A673 (cell line): ENCODE data around the gene KIF26B. TPM values are rescaled to one million over a fixed set of nuclear protein-coding genes. Genes with fewer than 3 reads are reported as not detected.
A peak's percentile ranks its signal among the peaks of the same experiment; 100 is the strongest.

Source experiments
- BruUV-seq: library from RNA; stranded (reverse); fragments of 400-500 nt; replicated peaks from 2 replicates; lab custom pipeline; 2021; lab: Mats Ljungman, UMichigan
- CTCF ChIA-PET: fragments of 300-600 bp; sonication (Branson Sonifier 250); formaldehyde crosslinking; loops from one replicate; lab custom pipeline; 2022; ENCODE audit warnings: antibody characterized with exemption; lab: Charles Lee
- POLR2A ChIA-PET: fragments of 300-600 bp; sonication (Branson Sonifier 250); formaldehyde crosslinking; loops from one replicate; lab custom pipeline; 2022; ENCODE audit warnings: antibody characterized with exemption; ENCODE audit not compliant: low non-redundant PET; lab: Charles Lee
- DNase-seq: peaks from one replicate; pipeline ENCODE4 v3.0.0-alpha.2; 2015; ENCODE audit warnings: low spot score
- H3K27ac ChIP-seq: fragments of 200-600 bp; sonication (generic); 2 replicates; pipeline ENCODE4 v1.5.1; 2016; ENCODE audit warnings: mixed run types, low read depth, mild to moderate bottlenecking, mixed read lengths, antibody characterized with exemption, low read length; ENCODE audit not compliant: poor library complexity, severe bottlenecking
- H3K27me3 ChIP-seq: fragments of 200-600 bp; sonication (generic); replicated peaks from 2 replicates; pipeline ENCODE4 v1.6.1; 2017; ENCODE audit warnings: mixed run types, low read depth, mild to moderate bottlenecking, mixed read lengths, antibody characterized with exemption, low read length; ENCODE audit not compliant: insufficient read depth, poor library complexity
- H3K36me3 ChIP-seq: fragments of 200-600 bp; sonication (generic); 2 replicates; pipeline ENCODE4 v1.6.1; 2016; ENCODE audit warnings: mixed run types, mild to moderate bottlenecking, mixed read lengths, antibody characterized with exemption, low read length; ENCODE audit not compliant: insufficient read depth, poor library complexity, severe bottlenecking
- H3K4me1 ChIP-seq: fragments of 200-600 bp; sonication (generic); 2 replicates; pipeline ENCODE4 v1.6.1; 2017; ENCODE audit warnings: mixed run types, mild to moderate bottlenecking, mixed read lengths, antibody characterized with exemption, low read length; ENCODE audit not compliant: insufficient read depth, poor library complexity, severe bottlenecking
- H3K4me3 ChIP-seq: fragments of 200-600 bp; sonication (generic); 2 replicates; pipeline ENCODE4 v1.5.1; 2016; ENCODE audit warnings: low read depth, mixed run types, mild to moderate bottlenecking, mixed read lengths, low read length; ENCODE audit not compliant: poor library complexity, severe bottlenecking
- H3K9me3 ChIP-seq: fragments of 200-600 bp; sonication (generic); 2 replicates; pipeline ENCODE4 v1.6.1; 2016; ENCODE audit warnings: mixed run types, low read depth, mild to moderate bottlenecking, mixed read lengths, antibody characterized with exemption, low read length; ENCODE audit not compliant: poor library complexity, severe bottlenecking
- CTCF ChIP-seq: fragments of 300-800, 200-600 bp; sonication (generic); conservative IDR thresholded peaks from 2 replicates; pipeline ENCODE4 v1.5.1; 2017; ENCODE audit warnings: low read depth, mild to moderate bottlenecking, antibody characterized with exemption, low read length, moderate library complexity, mixed read lengths
- EZH2 ChIP-seq: fragments of 200-600 bp; sonication (generic); IDR thresholded peaks from 2 replicates; pipeline ENCODE4 v1.6.1; 2017; ENCODE audit warnings: borderline replicate concordance, low read depth, mild to moderate bottlenecking, mixed read lengths, antibody characterized with exemption, low read length; ENCODE audit not compliant: poor library complexity, severe bottlenecking
- intact Hi-C: fragments of 100-400 bp; cut with micrococcal nuclease; formaldehyde crosslinking; loops from one replicate; pipeline ENCODE4 v1.10.0; 2022; ENCODE audit not compliant: unreplicated experiment
- total RNA-seq: library from RNA; stranded (reverse); gene quantifications from 2 replicates; pipeline ENCODE4 v1.2.3, GENCODE V29; 2021

The KIF26B gene
- total RNA-seq, 1 experiment from 2014 or later = not detected

DNA sequence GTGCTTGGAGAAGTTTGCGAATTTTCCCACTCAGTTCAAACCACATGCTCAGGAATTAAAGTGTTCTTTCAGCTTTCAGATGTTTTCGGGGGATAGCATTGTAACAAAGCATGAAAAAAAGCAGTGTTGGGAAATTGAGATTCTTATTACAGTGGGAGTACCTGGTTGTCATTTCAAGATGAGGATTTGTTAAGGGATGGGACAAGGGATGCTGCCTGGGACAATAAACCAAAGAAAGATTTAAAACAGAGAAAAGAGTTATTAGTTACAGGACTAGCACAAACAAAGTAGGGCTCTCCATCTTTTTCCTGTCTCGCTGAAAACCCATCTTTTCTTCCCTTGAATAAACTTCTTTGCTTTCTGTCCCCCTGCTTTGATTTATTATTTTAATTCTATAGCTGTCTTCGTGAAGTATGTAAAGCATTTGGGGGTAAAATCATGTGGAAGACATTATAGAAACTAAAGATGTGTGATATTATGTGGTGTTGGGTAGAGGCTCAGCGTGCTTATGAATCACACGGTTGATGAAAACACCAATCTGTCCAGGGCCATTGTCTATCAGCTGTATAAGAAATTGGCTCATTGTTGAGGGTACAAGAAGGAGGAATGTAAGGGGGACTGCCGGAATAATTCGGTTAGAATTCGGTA, 277.6 kb downstream of the KIF26B start:
- no peaks in the 10 kb centered on the region for H3K9me3 ChIP-seq
- H3K27me3 ChIP-seq = peaks cover 40% of the 10 kb centered on the region
- intact Hi-C loops = no loop called here
- ChIA-PET POLR2A (no interaction called here), CTCF (no interaction called here)
- no peak for DNase-seq
- TF ChIP-seq EZH2 (no peak), CTCF (no peak)
- BruUV-seq = no TSS peak
- no peaks in the 10 kb centered on the region for H3K4me1 ChIP-seq
- H3K27ac ChIP-seq = no peak overlapping the region
- H3K36me3 ChIP-seq = no peaks in the 10 kb centered on the region
- H3K4me3 ChIP-seq = no peak overlapping the region

GRCh38 chr1:245433561-245433960, 278.8 kb downstream of the KIF26B start:
- BruUV-seq = no TSS peak
- ChIA-PET POLR2A (no interaction called here), CTCF (interaction anchor here (0.5 kb wide), 1 partner anchor 41 kb away, joined by 3 read pairs; no protein-coding TSS in a partner anchor)
- TF ChIP-seq EZH2 = no peak
- no peak for TF ChIP-seq CTCF
- DNase-seq = no peak
- Histone ChIP-seq H3K27ac (no peak overlapping the region), H3K4me1 (no peaks in the 10 kb centered on the region), H3K27me3 (peaks cover 36% of the 10 kb centered on the region), H3K4me3 (no peak overlapping the region), H3K9me3 (no peaks in the 10 kb centered on the region), H3K36me3 (no peaks in the 10 kb centered on the region)
- intact Hi-C loops = no loop called here

GRCh38 chr1:245434280-245434679, 279.5 kb downstream of the KIF26B start:
- Histone ChIP-seq H3K4me3 (no peak overlapping the region), H3K4me1 (no peaks in the 10 kb centered on the region), H3K27ac (no peak overlapping the region), H3K36me3 (no peaks in the 10 kb centered on the region), H3K27me3 (peaks cover 36% of the 10 kb centered on the region), H3K9me3 (no peaks in the 10 kb centered on the region)
- BruUV-seq = no TSS peak
- no peak for TF ChIP-seq CTCF
- TF ChIP-seq EZH2 = no peak
- ChIA-PET POLR2A (no interaction called here), CTCF (interaction anchor here (0.5 kb wide), 1 partner anchor 40 kb away, joined by 3 read pairs; no protein-coding TSS in a partner anchor)
- intact Hi-C loops = no loop called here
- peak; percentile 11 for DNase-seq
